A673 (cell line): ENCODE results near the gene RACGAP1.

Source experiments
- EZH2 ChIP-seq: fragments of 200-600 bp; sonication (generic); IDR thresholded peaks from 2 replicates; pipeline ENCODE4 v1.6.1; 2017; ENCODE audit warnings: borderline replicate concordance, low read depth, mild to moderate bottlenecking, mixed read lengths, antibody characterized with exemption, low read length; ENCODE audit not compliant: poor library complexity, severe bottlenecking
- TF ChIP-seq, protein P1 (sequence below): fragments of 300-800, 200-600 bp; sonication (generic); conservative IDR thresholded peaks from 2 replicates; pipeline ENCODE4 v1.5.1; 2017; ENCODE audit warnings: low read depth, mild to moderate bottlenecking, antibody characterized with exemption, low read length, moderate library complexity, mixed read lengths

DNA sequence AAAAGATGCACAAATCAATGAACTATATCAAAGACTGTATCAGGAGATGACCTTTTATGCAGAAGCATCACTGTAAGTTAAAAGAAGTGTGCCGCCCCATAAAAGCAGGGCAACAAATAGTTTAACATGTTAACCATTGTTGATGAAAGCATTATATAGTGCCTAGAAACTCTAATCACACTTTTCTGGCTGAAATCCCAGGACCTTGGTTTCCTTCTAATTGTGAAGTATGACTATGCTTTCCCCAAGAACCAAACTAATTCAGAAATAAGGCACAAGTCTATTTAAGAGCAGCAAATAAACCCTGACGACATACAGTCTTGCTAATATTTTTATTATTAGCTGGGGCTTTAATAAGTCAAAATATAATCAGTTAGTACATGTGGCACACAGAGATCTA lies 21.7 kb downstream of the RACGAP1 start:
- TF ChIP-seq, protein P1, sequence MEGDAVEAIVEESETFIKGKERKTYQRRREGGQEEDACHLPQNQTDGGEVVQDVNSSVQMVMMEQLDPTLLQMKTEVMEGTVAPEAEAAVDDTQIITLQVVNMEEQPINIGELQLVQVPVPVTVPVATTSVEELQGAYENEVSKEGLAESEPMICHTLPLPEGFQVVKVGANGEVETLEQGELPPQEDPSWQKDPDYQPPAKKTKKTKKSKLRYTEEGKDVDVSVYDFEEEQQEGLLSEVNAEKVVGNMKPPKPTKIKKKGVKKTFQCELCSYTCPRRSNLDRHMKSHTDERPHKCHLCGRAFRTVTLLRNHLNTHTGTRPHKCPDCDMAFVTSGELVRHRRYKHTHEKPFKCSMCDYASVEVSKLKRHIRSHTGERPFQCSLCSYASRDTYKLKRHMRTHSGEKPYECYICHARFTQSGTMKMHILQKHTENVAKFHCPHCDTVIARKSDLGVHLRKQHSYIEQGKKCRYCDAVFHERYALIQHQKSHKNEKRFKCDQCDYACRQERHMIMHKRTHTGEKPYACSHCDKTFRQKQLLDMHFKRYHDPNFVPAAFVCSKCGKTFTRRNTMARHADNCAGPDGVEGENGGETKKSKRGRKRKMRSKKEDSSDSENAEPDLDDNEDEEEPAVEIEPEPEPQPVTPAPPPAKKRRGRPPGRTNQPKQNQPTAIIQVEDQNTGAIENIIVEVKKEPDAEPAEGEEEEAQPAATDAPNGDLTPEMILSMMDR = no peak
- no peak for TF ChIP-seq EZH2
